ENCODE results near the gene ANKRD6. TPM values are rescaled to one million over a fixed set of nuclear protein-coding genes. Genes with fewer than 3 reads are reported as not detected.

Gene ANKRD6
- total RNA-seq, 2 experiments from 2014 or later, result 3.3 to 4.8 TPM

DNA sequence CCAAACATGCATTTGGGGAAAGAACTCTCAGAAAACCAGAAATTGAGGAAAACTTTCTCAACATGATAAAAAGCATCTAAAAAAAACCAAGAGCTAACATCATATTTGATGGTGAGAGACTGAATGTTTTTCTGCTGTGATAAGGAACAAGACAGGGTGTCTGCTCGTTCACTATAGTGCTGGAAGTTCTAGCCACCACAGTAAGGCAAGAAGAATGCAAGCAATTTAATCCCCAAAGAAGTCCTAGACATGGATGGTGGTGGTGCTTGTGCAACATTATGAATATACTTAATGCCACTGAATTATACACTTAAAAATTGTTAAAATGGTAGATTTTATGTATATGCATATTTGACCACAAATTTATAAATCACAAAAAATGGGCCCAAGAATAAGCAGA lies 152.2 kb downstream of the ANKRD6 start:
- Mint-ChIP-seq H3K36me3 (ENCODE audit: low read depth) (peaks cover 1% of the 10 kb centered on the region), H3K4me3 (no peak overlapping the region), H3K9me3 (no peaks in the 10 kb centered on the region), H3K27ac (no peak overlapping the region), H3K4me1 (peaks cover 2% of the 10 kb centered on the region), H3K27me3 (no peaks in the 10 kb centered on the region)
- ChIA-PET POLR2A (no interaction called here), CTCF (no interaction called here)
- no peak for DNase-seq

DNA sequence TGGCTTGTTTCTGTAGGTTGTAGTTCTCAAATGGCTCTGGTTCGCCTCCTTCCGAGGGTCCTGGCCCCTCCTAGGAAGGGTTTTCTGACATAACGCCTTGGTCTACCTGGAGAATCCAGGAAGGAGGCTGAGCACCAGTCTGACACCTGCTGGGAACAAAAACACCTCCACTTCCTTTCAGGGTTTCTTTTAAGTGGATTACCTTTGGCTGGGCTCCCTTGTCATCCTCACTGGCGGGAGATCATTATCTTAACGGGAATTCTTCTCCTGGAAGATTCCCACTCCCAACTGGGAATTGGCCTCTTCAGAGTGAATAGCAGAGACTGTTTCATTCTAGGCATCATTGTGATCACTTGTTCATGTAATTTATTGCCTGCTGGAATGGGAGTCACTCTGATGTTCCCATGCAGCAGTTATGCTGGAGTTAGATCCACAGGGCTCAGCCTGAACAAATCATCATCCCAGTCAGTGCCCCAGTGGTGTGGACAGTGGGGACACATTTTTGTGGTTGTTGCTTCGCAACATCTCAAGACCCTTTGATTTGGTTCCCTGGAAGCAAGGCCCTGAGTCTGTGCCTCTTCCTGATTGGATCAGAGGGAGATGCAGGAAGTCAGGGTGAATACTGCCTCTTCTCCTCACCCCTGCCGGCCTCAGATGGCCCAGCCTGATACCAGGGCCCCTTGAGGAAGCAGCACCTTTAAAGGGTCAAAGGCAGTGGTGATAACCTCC lies 156.5 kb downstream of the ANKRD6 start:
- Mint-ChIP-seq H3K27ac (no peak overlapping the region), H3K9me3 (no peaks in the 10 kb centered on the region), H3K4me1 (no peaks in the 10 kb centered on the region), H3K27me3 (no peaks in the 10 kb centered on the region), H3K4me3 (no peak overlapping the region), H3K36me3 (ENCODE audit: low read depth) (peaks cover 2% of the 10 kb centered on the region)
- no peak for DNase-seq
- ChIA-PET POLR2A (no interaction called here), CTCF (no interaction called here)

DNA sequence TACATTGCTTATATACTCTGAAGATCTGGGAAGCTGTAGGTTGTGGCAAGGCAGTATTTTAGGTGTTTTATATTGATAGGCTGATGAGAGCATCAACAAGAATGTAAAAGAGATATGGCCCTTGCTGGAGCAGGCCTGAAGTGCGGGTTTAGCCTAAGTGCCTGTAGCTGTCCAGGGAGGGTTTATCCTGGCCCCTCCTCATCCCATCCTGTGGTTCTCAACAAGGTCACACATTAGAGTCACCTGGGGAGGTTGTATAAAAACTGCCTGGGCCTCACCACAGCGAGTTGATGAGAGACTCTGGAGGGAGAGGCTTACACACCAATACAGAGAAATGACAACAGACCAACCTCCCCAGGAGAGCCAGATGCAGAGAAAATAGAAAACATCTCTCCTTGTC lies 157.2 kb downstream of the ANKRD6 start:
- ChIA-PET CTCF (interaction anchor here (1.5 kb wide), 1 partner anchor 10 kb away, joined by 3 read pairs; no protein-coding TSS in a partner anchor), POLR2A (no interaction called here)
- DNase-seq, result no peak
- Mint-ChIP-seq H3K27me3 (no peaks in the 10 kb centered on the region), H3K4me1 (no peaks in the 10 kb centered on the region), H3K4me3 (no peak overlapping the region), H3K9me3 (no peaks in the 10 kb centered on the region), H3K27ac (no peak overlapping the region), H3K36me3 (ENCODE audit: low read depth) (peaks cover 2% of the 10 kb centered on the region)

DNA sequence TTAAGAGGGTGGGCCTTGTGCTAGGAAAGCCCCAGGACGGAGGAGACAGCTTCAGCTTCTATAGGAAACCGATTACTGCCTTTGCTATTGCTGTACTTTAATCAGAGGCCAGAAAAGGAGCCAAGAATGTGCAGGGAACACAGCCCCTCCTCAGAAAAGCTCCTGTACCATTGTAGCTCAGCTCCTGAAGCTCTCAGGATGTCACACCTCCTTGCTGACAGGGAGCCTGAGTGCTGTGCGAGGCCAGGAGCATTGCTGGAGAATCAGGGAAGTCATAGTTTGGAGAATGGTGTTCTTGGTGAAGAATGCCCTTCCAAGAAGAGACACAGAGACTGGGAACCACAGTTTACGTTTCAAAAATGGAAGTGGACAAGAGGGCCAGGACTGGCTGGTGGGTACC lies 158.8 kb downstream of the ANKRD6 start:
- POLR2A ChIA-PET, result no interaction called here
- Mint-ChIP-seq H3K27ac (no peak overlapping the region), H3K36me3 (ENCODE audit: low read depth) (peaks cover 14% of the 10 kb centered on the region), H3K9me3 (peaks cover 8% of the 10 kb centered on the region), H3K4me3 (no peak overlapping the region), H3K27me3 (no peaks in the 10 kb centered on the region), H3K4me1 (peaks cover 15% of the 10 kb centered on the region)
- no peak for DNase-seq
- CTCF ChIA-PET, result interaction anchor here (1.5 kb wide), 2 partner anchors 8 to 219 kb away, joined by 3 to 4 read pairs; no protein-coding TSS in a partner anchor

DNA sequence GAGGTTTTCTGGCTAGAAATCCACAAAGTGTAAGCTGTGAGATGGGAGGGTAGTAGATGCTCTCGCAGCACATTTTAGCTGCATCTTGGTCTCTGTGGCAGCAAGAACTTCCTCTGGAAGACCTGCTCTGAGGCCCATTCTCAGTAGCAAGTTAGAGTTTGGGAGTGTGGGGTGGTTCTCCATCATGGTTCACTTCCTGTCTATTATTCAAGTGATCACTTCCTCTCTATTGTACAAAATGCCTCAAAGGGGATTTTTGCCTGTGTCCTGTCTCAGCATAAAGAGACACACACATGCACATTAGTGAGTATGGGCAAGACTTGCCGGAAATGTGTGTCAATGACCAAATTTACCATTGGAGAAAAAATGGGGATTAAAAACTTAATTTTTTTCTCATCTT lies 163.1 kb downstream of the ANKRD6 start:
- H3K27ac Mint-ChIP-seq, result peak overlapping the region; percentile 88
- H3K36me3 Mint-ChIP-seq (ENCODE audit: low read depth), result peaks cover 23% of the 10 kb centered on the region
- no peak overlapping the region for H3K4me3 Mint-ChIP-seq
- H3K4me1 Mint-ChIP-seq, result peaks cover 38% of the 10 kb centered on the region
- H3K27me3 Mint-ChIP-seq, result no peaks in the 10 kb centered on the region
- H3K9me3 Mint-ChIP-seq, result peaks cover 11% of the 10 kb centered on the region
- peak; percentile 23 for DNase-seq
- ChIA-PET POLR2A (no interaction called here), CTCF (no interaction called here)

DNA sequence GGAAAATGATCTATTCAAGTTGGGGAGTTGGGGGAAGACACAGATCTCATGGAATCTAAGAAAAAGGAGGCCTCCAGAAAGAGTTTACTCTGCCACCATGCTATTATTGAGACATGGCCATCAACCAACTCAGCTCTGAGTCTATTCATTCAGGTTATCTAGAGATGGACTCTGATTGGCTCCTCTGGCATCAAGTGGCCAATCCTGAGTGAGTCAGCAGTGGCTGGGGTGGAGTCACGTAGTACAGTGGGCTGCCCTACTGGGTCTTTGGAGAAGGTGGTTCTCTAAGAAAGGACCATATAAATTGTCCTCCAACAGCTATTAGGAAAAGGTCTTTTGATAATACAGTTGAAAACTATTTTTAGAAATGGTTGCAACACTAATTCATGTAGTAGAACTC lies 163.5 kb downstream of the ANKRD6 start:
- Mint-ChIP-seq H3K4me1 (peaks cover 38% of the 10 kb centered on the region), H3K27me3 (no peaks in the 10 kb centered on the region), H3K36me3 (ENCODE audit: low read depth) (peaks cover 23% of the 10 kb centered on the region), H3K9me3 (peaks cover 11% of the 10 kb centered on the region), H3K27ac (peak overlapping the region; percentile 88), H3K4me3 (no peak overlapping the region)
- DNase-seq, result no peak
- POLR2A ChIA-PET, result no interaction called here
- CTCF ChIA-PET, result no interaction called here

DNA sequence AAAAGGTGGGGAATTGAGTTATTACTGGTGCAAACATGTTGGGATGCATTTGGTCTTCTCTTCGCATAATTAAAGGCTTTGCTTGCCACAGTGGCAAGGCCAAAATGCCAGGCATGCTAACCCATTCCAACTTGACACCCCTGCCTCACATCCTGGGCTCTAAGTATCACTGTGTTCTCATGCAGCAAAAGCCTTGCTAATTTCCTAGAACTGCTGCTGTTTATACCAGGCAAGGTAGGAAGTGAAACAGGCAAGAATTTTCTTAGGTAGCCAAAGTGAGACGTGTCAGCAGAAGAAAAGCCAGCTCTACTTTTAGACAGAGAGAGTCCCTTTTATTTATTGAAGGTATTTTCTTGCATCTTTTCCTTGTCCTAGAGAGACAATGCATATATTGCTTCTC lies 164.4 kb downstream of the ANKRD6 start:
- peak overlapping the region; percentile 75 for H3K27ac Mint-ChIP-seq
- no peak overlapping the region for H3K4me3 Mint-ChIP-seq
- peaks cover 23% of the 10 kb centered on the region for H3K36me3 Mint-ChIP-seq (ENCODE audit: low read depth)
- no peaks in the 10 kb centered on the region for H3K27me3 Mint-ChIP-seq
- peaks cover 38% of the 10 kb centered on the region for H3K4me1 Mint-ChIP-seq
- no peak for DNase-seq
- POLR2A ChIA-PET, result interaction anchor here (0.7 kb wide), 1 partner anchor 155 kb away, joined by 3 read pairs; no protein-coding TSS in a partner anchor
- CTCF ChIA-PET, result no interaction called here
- H3K9me3 Mint-ChIP-seq, result peaks cover 11% of the 10 kb centered on the region

DNA sequence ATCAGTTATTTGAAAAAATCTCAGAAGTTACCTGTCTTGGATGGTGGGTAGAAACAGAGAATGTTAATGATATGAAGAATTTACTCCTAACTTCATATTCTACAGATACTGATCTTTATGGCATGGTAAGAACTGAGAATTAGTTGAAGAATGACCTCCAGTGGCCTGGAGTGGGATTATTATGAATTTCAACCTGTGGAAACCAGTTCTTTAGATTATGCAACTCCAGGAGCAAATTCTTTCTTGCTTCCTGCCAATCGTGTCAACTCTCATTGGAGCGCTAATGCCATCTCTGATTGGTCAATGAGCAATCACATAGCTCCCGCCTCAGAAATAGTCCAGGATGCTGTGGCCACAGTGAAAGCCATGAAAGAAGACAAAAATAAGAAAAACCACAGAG lies 165.0 kb downstream of the ANKRD6 start:
- ChIA-PET POLR2A (no interaction called here), CTCF (interaction anchor here (0.8 to 2.9 kb wide), 3 partner anchors 11 to 31 kb away, joined by 3 to 13 read pairs (median 3); no protein-coding TSS in a partner anchor)
- peaks cover 23% of the 10 kb centered on the region for H3K36me3 Mint-ChIP-seq (ENCODE audit: low read depth)
- no peaks in the 10 kb centered on the region for H3K27me3 Mint-ChIP-seq
- H3K9me3 Mint-ChIP-seq, result peaks cover 11% of the 10 kb centered on the region
- H3K4me1 Mint-ChIP-seq, result peaks cover 38% of the 10 kb centered on the region
- peak overlapping the region; percentile 81 for H3K27ac Mint-ChIP-seq
- H3K4me3 Mint-ChIP-seq, result no peak overlapping the region
- no peak for DNase-seq

DNA sequence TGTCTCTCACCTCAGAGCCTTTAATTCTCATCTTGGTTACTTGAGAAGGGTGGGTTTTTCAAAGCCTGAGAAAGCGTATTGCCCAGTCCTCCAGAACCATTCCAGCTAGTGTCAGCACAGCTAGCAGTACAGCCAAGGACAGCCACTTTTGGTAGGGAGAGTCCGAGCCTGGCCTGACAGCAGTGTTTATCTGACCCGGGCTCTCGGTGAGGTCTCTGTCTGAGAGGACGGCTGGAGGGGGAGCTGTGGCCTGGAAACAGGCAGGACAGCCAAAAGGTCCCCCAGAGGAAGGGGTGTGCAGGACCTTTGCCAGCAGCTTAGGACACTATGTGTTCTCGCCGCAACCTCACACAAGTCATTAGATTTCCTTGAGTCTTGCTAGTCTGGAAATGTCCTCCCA lies 166.8 kb downstream of the ANKRD6 start:
- no peak overlapping the region for H3K27ac Mint-ChIP-seq
- no peak overlapping the region for H3K4me3 Mint-ChIP-seq
- no peak for DNase-seq
- H3K36me3 Mint-ChIP-seq (ENCODE audit: low read depth), result peaks cover 22% of the 10 kb centered on the region
- H3K9me3 Mint-ChIP-seq, result peaks cover 11% of the 10 kb centered on the region
- H3K4me1 Mint-ChIP-seq, result peaks cover 38% of the 10 kb centered on the region
- H3K27me3 Mint-ChIP-seq, result no peaks in the 10 kb centered on the region
- ChIA-PET POLR2A (interaction anchor here (0.7 kb wide), 1 partner anchor 249 kb away, joined by 4 read pairs; no protein-coding TSS in a partner anchor), CTCF (interaction anchor here (1.0 to 2.9 kb wide), 5 partner anchors 9 to 32 kb away, joined by 3 to 13 read pairs (median 3); no protein-coding TSS in a partner anchor)

DNA sequence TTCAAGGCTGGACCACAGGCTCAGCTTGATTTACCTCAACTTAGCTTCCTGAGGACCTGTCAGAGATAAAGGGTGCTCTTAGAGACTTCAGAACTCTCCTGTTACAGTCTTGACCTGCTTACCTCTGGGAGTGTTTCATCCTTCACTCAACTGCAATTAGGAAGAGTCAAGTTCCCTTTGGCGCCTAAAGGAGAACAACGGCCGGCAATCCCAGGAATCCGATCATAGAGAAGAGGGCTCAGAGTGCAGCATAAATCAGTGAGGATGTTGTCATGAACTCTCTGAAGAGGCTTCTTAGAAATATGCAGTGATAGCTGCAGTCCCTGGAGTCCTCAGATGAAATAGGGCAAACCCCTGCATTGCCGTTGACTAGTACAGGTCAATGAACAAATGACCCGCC lies 169.2 kb downstream of the ANKRD6 start:
- CTCF ChIA-PET, result interaction anchor here (0.8 kb wide), 1 partner anchor 9 kb away, joined by 4 read pairs; no protein-coding TSS in a partner anchor

DNA sequence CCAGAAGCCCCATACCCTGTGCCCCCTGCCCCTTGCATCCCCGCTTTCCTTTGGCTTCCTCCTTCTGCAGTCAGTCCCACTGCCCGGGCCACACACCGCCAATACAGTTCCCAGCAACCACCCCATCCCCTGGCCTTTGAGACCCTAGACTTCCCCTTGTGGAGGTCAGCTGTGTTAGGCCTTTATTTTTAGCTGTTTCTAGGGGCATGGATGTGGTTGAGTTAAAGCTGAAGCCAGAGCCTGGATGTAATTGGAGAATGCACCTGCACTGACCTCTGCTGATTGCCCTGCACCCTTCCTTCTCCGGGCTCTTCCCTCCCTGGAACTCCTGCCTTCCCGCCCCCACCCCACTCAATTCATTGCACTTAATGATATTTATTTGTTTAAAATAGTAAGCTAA lies 171.7 kb downstream of the ANKRD6 start:
- no peak for DNase-seq
- H3K27ac Mint-ChIP-seq, result no peak overlapping the region
- H3K4me3 Mint-ChIP-seq, result no peak overlapping the region
- H3K4me1 Mint-ChIP-seq, result no peaks in the 10 kb centered on the region
- CTCF ChIA-PET, result interaction anchor here (0.6 kb wide), 2 partner anchors 179 to 864 kb away, joined by 3 to 5 read pairs; no protein-coding TSS in a partner anchor
- H3K36me3 Mint-ChIP-seq (ENCODE audit: low read depth), result no peaks in the 10 kb centered on the region
- no peaks in the 10 kb centered on the region for H3K27me3 Mint-ChIP-seq
- no peaks in the 10 kb centered on the region for H3K9me3 Mint-ChIP-seq
- POLR2A ChIA-PET, result no interaction called here

More for the DNA sequence above, 169.2 kb downstream of the ANKRD6 start:
- peaks cover 10% of the 10 kb centered on the region for H3K36me3 Mint-ChIP-seq (ENCODE audit: low read depth)
- no peak overlapping the region for H3K27ac Mint-ChIP-seq
- POLR2A ChIA-PET, result no interaction called here
- H3K4me1 Mint-ChIP-seq, result peaks cover 19% of the 10 kb centered on the region
- H3K4me3 Mint-ChIP-seq, result no peak overlapping the region
- peaks cover 3% of the 10 kb centered on the region for H3K9me3 Mint-ChIP-seq
- no peak for DNase-seq
- H3K27me3 Mint-ChIP-seq, result no peaks in the 10 kb centered on the region

DNA sequence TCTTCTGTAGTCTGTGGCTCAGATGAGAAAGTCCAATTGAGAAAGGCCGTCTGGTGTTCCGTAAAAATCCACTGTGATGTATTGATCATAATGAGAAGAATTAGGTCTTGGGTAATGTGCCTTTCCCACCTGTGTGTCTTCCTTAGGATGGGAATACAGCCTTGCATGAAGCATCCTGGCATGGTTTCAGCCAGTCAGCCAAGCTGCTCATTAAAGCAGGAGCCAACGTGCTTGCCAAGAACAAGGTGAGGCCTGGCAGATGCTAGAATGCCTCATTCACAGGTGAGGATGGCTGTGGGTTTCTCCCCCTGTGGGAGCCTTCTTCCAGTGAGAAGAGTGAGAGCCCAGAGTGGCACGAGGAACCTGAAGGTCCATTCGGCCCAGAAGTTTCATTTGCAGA lies 172.9 kb downstream of the ANKRD6 start:
- Mint-ChIP-seq H3K36me3 (ENCODE audit: low read depth) (no peaks in the 10 kb centered on the region), H3K4me3 (no peak overlapping the region), H3K27me3 (no peaks in the 10 kb centered on the region), H3K27ac (no peak overlapping the region), H3K9me3 (no peaks in the 10 kb centered on the region), H3K4me1 (peaks cover 2% of the 10 kb centered on the region)
- POLR2A ChIA-PET, result no interaction called here
- CTCF ChIA-PET, result no interaction called here
- no peak for DNase-seq

DNA sequence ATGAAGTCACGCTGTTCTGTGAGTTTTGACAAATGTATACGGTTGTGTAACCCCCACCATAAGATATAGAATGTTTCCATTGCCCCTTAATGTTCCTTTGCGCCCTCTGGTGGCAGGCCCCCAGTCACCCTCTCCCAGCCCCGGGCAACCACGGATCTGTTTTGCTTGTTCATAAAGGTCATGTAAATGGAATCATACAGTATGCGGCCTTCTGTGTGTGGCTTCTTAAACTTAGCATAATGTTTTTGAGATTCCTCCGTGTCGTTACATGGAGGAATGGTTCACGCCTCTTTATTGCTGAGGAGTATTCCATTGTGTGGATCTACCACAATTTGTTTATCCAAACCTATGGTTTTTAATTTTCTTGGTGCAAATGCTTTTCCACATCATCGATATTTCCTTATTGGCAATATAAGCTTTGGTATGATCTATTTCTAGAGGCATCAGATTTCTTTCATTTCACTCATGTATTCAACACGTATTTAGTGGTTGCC lies 177.2 kb downstream of the ANKRD6 start:
- Mint-ChIP-seq H3K4me1 (peaks cover 17% of the 10 kb centered on the region), H3K4me3 (no peak overlapping the region), H3K36me3 (ENCODE audit: low read depth) (no peaks in the 10 kb centered on the region), H3K27me3 (no peaks in the 10 kb centered on the region), H3K9me3 (no peaks in the 10 kb centered on the region), H3K27ac (no peak overlapping the region)
- peak; percentile 81 for DNase-seq
- CTCF ChIA-PET, result interaction anchor here (0.7 to 3.9 kb wide), 8 partner anchors 11 to 327 kb away, joined by 3 to 19 read pairs (median 4); no protein-coding TSS in a partner anchor
- POLR2A ChIA-PET, result no interaction called here
